ENCODE data around the gene ACCS.

The ACCS gene

GRCh38 chr11:44088871-44089270, 22.8 kb downstream of the ACCS start:
- DNase-seq (ENCODE audit: low read depth in 2 of 3, low spot score in 2 of 3): no peak

- DNase-seq (ENCODE audit: low read depth in 2 of 3, low spot score in 2 of 3): no peak
These were observed 24.5 kb downstream of the ACCS start for GRCh38 chr11:44090539-44090938.

GRCh38 chr11:44094260-44094868, 28.3 kb downstream of the ACCS start:
- peak in 2 of 3 experiments; percentile 28 to 69 for DNase-seq (ENCODE audit: low read depth in 2 of 3, low spot score in 2 of 3)

GRCh38 chr11:44095506-44096359, 29.7 kb downstream of the ACCS start, which contains the start of gene EXT2:
EXT2 (plus strand) TSS chr11:44095678; CDS start chr11:44107713, 12,035 bp downstream.
- DNase-seq (ENCODE audit: low read depth in 2 of 3, low spot score in 2 of 3): peak; percentile 65 to 78 (median 74)

GRCh38 chr11:44096360-44097185, 30.5 kb downstream of the ACCS start:
- DNase-seq (ENCODE audit: low read depth in 2 of 3, low spot score in 2 of 3): no peak

GRCh38 chr11:44097821-44098220, 31.8 kb downstream of the ACCS start:
- DNase-seq (ENCODE audit: low read depth in 2 of 3, low spot score in 2 of 3): no peak

- no peak for DNase-seq (ENCODE audit: low read depth in 2 of 3, low spot score in 2 of 3)
These were observed 35.0 kb downstream of the ACCS start for GRCh38 chr11:44101098-44101497.

GRCh38 chr11:44104481-44105294, 38.6 kb downstream of the ACCS start:
- no peak for DNase-seq (ENCODE audit: low read depth in 2 of 3, low spot score in 2 of 3)

GRCh38 chr11:44108260-44108659, 42.2 kb downstream of the ACCS start:
- DNase-seq (ENCODE audit: low read depth in 2 of 3, low spot score in 2 of 3): no peak

- DNase-seq (ENCODE audit: low read depth in 2 of 3, low spot score in 2 of 3): peak in 2 of 3 experiments; percentile 13 to 42
These were observed 44.2 kb downstream of the ACCS start for GRCh38 chr11:44110231-44110679.

GRCh38 chr11:44112091-44112821, 46.2 kb downstream of the ACCS start:
- no peak for DNase-seq (ENCODE audit: low read depth in 2 of 3, low spot score in 2 of 3)

GRCh38 chr11:44113018-44113417, 46.9 kb downstream of the ACCS start:
- no peak for DNase-seq (ENCODE audit: low read depth in 2 of 3, low spot score in 2 of 3)

GRCh38 chr11:44113572-44113971, 47.5 kb downstream of the ACCS start:
- no peak for DNase-seq (ENCODE audit: low read depth in 2 of 3, low spot score in 2 of 3)

GRCh38 chr11:44116234-44116830, 50.3 kb downstream of the ACCS start:
- no peak for DNase-seq (ENCODE audit: low read depth in 2 of 3, low spot score in 2 of 3)

- DNase-seq (ENCODE audit: low read depth in 2 of 3, low spot score in 2 of 3): no peak
These were observed 54.1 kb downstream of the ACCS start for GRCh38 chr11:44120169-44120568.

GRCh38 chr11:44125598-44125997, 59.5 kb downstream of the ACCS start:
- no peak for DNase-seq (ENCODE audit: low read depth in 2 of 3, low spot score in 2 of 3)

- DNase-seq (ENCODE audit: low read depth in 2 of 3, low spot score in 2 of 3): no peak
These were observed 60.2 kb downstream of the ACCS start for GRCh38 chr11:44126304-44126703.

- DNase-seq (ENCODE audit: low read depth in 2 of 3, low spot score in 2 of 3): no peak
These were observed 61.1 kb downstream of the ACCS start for GRCh38 chr11:44127130-44127529.

GRCh38 chr11:44128729-44129128, 62.7 kb downstream of the ACCS start:
- no peak for DNase-seq (ENCODE audit: low read depth in 2 of 3, low spot score in 2 of 3)

GRCh38 chr11:44130751-44131150, 64.7 kb downstream of the ACCS start:
- no peak for DNase-seq (ENCODE audit: low read depth in 2 of 3, low spot score in 2 of 3)
